ENCODE results near the gene TRIP11. TPM values are rescaled to one million over a fixed set of nuclear protein-coding genes. Genes with fewer than 3 reads are reported as not detected.

TRIP11 gene
- total RNA-seq, 1 experiment from 2014 or later = 9.6 TPM

GRCh38 chr14:91919814-91920213, 120.0 kb downstream of the TRIP11 start:
- DNase-seq (ENCODE audit: low read depth) = no peak

DNA sequence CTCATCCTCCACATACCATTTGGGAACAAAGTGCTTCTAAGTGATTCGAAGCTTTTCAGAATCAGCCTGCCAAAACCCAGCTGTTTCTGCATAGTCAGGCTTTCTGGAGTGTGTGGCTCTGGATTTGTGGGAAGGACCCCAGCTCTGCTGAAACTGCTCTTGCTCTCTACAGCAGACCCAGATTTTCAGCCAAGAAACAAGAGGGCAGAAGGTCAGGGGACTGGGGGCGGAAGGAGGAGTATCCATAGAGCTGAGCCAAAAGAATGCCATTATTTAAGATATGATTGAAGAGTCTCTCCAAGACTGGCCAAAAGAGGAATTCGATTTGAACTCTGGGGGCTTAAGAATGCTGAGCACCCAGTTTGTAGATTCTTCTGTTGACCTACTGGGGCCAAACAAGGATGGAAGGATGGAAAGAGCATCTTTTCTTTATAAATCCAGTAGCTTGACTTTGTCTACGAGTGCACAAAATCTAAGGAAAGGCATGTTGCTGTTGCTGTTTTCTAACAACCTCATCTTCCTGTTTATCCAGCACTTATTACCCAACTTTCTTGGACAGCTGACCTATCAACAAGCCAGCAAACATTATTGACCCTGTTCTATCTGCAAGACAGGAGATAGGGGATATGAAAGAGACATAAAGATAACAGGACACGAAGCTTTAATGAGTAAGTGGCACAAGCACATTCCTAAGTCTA, 121.5 kb downstream of the TRIP11 start:
- no peak for DNase-seq (ENCODE audit: low read depth)

Other genes starting within 250 kb of the TRIP11 start
- not detected in 2 replicates for gene TC2N, start 172.5 kb downstream of the TRIP11 start, total RNA-seq (2014; rRNA removed; shearing (Covaris generic))
- not detected in 2 replicates for gene FBLN5, start 92.4 kb downstream of the TRIP11 start, total RNA-seq (2014; rRNA removed; shearing (Covaris generic))
- gene ATXN3, start 66.5 kb upstream of the TRIP11 start, total RNA-seq (2014; rRNA removed; shearing (Covaris generic)) = 27.6 and 36.3 TPM in 2 replicates
- 275 and 582 TPM in 2 replicates for gene NDUFB1, start 81.6 kb upstream of the TRIP11 start, total RNA-seq (2014; rRNA removed; shearing (Covaris generic))
- gene CPSF2, start 81.9 kb upstream of the TRIP11 start, total RNA-seq (2014; rRNA removed; shearing (Covaris generic)) = 34.9 and 38.7 TPM in 2 replicates